Measurements from ENCODE around the gene CARS1.
A peak's percentile ranks its signal among the peaks of the same experiment; 100 is the strongest.

CARS1 gene

DNA sequence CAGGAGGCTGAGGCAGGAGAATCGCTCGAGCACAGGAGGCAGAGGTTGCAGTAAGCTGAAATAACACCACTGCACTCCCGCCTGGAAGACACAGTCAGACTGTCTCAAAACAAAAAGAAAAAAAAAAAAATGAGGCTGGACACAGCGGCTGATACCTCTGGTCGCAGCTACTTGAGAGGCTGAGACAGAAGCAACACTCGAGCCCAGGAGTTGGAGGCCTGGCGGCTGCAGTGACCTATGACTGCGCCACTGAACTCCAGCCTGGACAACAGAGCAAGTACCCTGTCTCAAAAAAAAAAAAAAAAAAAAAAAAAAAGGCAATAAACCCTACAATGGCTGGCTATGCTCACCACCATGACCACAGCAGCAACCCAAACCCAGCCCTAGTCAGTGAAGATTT, 76.1 kb downstream of the CARS1 start:
- H3K27me3 Mint-ChIP-seq, result no peaks in the 10 kb centered on the region
- peaks cover 24 to 28% of the 10 kb centered on the region in 2 donors for H3K36me3 Mint-ChIP-seq
- H3K27ac Mint-ChIP-seq, result no peak overlapping the region
- no peak for DNase-seq
- no peak for ATAC-seq (replicated peaks)
- H3K9me3 Mint-ChIP-seq, result no peaks in the 10 kb centered on the region
- H3K4me3 Mint-ChIP-seq, result no peak overlapping the region
- H3K4me1 Mint-ChIP-seq, result peaks cover 25 to 44% of the 10 kb centered on the region in 2 donors

- Mint-ChIP-seq H3K9me3 (no peaks in the 10 kb centered on the region), H3K36me3 (peaks cover 24 to 31% of the 10 kb centered on the region in 2 donors), H3K4me1 (peaks cover 23 to 44% of the 10 kb centered on the region in 2 donors), H3K4me3 (no peak overlapping the region), H3K27ac (no peak overlapping the region), H3K27me3 (no peaks in the 10 kb centered on the region)
- DNase-seq (no peak), ATAC-seq (replicated peaks) (no peak)
These were observed 76.9 kb downstream of the CARS1 start for GRCh38 chr11:2980168-2980840.

DNA sequence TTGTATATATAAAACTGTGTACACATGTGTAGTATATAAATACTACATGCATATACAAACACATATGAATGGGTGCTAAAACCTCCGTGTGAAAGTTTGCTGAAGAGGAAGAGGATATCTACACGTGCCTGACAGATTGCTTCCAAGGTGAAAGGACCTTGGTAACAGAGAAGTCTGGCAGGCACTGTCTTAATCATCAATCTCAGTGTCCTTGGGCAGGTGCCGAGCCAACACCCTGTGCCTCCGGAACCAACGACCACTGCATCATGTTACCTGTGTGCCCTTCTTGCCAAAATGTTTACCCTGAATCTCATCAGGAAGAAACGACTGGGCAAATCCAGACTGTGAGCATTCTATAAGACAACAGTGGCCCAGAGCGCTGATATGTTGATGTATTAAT, 80.1 kb downstream of the CARS1 start:
- peaks cover 29 to 41% of the 10 kb centered on the region in 2 donors for H3K36me3 Mint-ChIP-seq
- no peaks in the 10 kb centered on the region for H3K27me3 Mint-ChIP-seq
- no peaks in the 10 kb centered on the region for H3K9me3 Mint-ChIP-seq
- no peak for ATAC-seq (replicated peaks)
- H3K27ac Mint-ChIP-seq, result no peak overlapping the region
- no peak for DNase-seq
- H3K4me1 Mint-ChIP-seq, result peaks cover 12 to 25% of the 10 kb centered on the region in 2 donors
- no peak overlapping the region for H3K4me3 Mint-ChIP-seq

DNA sequence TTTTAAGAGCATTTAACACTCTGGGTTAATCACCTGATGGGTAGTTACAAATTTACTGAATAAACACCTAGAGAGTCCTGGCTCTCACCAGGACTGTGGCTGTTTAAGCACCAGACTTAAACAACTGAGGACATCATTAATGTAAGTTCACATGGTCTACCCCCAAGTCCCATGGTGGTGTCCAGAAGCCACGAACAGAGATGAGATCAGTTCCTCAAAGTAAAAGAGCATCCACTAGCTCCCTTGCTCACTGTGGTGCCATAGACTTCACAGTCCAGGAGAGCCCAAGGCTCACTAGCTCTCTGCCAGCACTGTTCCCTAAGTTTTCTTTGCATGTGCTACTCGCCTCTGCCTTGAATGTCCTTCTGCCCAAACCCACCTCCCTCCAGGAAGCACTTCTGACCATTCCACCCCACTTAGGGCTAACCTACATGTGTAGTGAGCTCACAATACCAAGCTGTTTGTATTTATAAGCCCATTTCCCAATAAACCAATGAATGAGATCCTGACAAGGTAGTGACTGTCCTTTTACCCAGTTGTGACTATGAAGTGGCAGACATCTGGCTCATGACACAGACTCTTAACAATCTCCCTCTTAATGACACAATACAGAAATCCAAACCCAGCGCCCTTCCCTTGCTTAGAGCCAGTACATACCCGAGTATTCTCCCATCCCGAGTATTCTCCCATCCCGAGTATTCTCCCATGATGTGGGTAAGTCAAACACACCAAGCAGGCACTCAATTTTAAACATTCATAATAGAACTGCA, 80.7 kb downstream of the CARS1 start:
- DNase-seq (no peak), ATAC-seq (replicated peaks) (peak; percentile 60 to 84)
- Mint-ChIP-seq H3K36me3 (peaks cover 27 to 37% of the 10 kb centered on the region in 2 donors), H3K9me3 (no peaks in the 10 kb centered on the region), H3K4me3 (no peak overlapping the region), H3K4me1 (peaks cover 10 to 19% of the 10 kb centered on the region in 2 donors), H3K27me3 (no peaks in the 10 kb centered on the region), H3K27ac (peak overlapping the region; percentile 42)

DNA sequence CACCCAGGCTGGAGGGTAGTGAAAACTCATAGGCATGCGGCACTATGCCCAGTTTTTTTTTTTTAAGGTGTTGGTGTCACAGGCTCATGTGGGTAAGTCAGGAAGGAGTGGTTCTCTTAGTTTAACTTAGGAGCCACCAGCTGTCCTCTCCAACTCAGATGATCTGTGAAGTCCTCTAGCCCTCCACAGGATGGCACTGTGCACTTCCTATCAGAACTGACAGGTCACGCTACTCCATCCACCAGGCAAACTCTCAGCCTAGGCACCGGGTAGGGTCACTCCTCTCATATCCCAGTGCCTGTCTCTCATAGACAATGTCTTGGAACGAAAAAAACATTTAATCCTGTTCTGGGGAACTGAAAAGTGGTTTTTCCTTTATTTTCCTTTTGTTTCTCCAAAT, 81.6 kb downstream of the CARS1 start:
- peak; percentile 79 to 87 for ATAC-seq (replicated peaks)
- H3K9me3 Mint-ChIP-seq, result no peaks in the 10 kb centered on the region
- no peak for DNase-seq
- H3K27ac Mint-ChIP-seq, result no peak overlapping the region
- H3K27me3 Mint-ChIP-seq, result no peaks in the 10 kb centered on the region
- H3K4me3 Mint-ChIP-seq, result no peak overlapping the region
- peaks cover 10 to 19% of the 10 kb centered on the region in 2 donors for H3K4me1 Mint-ChIP-seq
- H3K36me3 Mint-ChIP-seq, result peaks cover 30 to 43% of the 10 kb centered on the region in 2 donors

DNA sequence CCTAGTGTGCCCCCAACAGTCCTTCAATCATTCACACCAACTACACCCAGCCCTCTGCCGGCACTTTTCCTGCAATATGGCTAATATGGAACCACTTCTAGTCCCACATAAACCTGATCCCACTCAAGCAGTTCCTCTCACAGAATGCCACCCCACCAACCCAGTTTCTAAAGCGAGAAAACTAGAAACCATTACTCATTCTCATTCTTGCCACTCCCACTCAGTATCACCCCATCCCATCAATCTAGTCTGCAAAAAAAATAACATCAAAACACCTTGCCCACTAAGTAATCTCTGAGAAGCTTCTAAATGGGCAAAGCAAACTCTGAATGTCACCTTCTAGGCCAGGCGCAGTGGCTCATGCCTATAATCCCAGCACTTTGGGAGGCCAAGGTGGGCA, 83.0 kb downstream of the CARS1 start:
- Mint-ChIP-seq H3K36me3 (peaks cover 40 to 55% of the 10 kb centered on the region in 2 donors), H3K4me3 (no peak overlapping the region), H3K27ac (no peak overlapping the region), H3K9me3 (no peaks in the 10 kb centered on the region), H3K27me3 (no peaks in the 10 kb centered on the region), H3K4me1 (peaks cover 10 to 19% of the 10 kb centered on the region in 2 donors)
- ATAC-seq (replicated peaks) (no peak), DNase-seq (no peak)

DNA sequence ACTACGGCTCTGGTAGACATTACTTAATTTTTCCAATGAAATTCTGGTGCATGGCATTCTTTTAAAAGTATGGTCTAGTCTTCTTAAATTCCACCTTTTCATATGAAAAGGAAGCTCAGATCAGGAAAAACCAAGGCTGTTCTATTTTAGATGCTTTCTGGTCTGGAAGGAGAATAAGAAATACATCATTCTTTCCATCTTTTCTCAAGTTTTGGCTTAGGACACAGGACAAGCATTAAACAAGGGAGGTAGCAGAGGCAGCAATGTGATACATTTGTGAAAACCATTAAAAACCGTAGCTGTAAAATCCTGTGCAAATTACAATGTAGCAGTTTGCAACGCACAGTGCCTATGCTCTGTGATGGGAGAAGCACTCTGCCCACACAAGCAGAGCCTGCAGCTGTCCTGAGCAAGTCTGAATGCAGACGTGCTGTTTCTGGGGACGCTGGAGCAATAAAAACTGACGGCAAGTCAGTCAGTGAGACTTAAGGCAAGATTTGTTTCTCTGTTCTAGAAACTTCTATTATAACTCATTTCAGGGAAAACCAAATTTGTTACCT, 88.8 kb downstream of the CARS1 start:
- DNase-seq, result no peak
- H3K36me3 Mint-ChIP-seq, result peaks cover 42 to 69% of the 10 kb centered on the region in 2 donors
- no peaks in the 10 kb centered on the region for H3K9me3 Mint-ChIP-seq
- peaks cover 4 to 15% of the 10 kb centered on the region in 2 donors for H3K4me1 Mint-ChIP-seq
- no peak for ATAC-seq (replicated peaks)
- no peaks in the 10 kb centered on the region for H3K27me3 Mint-ChIP-seq
- no peak overlapping the region for H3K27ac Mint-ChIP-seq
- H3K4me3 Mint-ChIP-seq, result no peak overlapping the region

- peak overlapping the region; percentile 78 for H3K27ac Mint-ChIP-seq
- ATAC-seq (replicated peaks) (no peak), DNase-seq (no peak)
- H3K36me3 Mint-ChIP-seq, result peaks cover 60 to 82% of the 10 kb centered on the region in 2 donors
- no peaks in the 10 kb centered on the region for H3K9me3 Mint-ChIP-seq
- H3K27me3 Mint-ChIP-seq, result no peaks in the 10 kb centered on the region
- H3K4me1 Mint-ChIP-seq, result peaks cover 22 to 43% of the 10 kb centered on the region in 2 donors
- H3K4me3 Mint-ChIP-seq, result no peak overlapping the region
These were observed 92.4 kb downstream of the CARS1 start for GRCh38 chr11:2964782-2965181.

DNA sequence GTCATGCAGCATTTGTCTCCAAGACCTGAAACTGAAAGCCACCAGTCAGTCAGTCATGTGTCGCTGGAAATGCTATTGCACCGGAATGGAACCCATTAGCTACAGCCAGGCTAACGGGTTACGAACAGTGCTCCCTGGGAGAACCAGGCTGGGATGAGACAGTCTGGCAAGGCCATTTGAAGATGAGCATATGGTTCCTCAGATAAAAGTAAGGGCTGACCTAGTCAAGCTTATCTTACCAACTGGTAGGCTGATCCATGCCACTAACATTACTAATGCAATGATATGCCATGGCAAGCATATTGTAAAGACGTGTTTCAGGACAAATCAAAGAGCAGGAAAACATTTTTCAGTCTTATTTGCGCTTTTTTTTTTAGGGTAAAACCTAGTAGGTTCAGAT, 93.5 kb downstream of the CARS1 start:
- no peaks in the 10 kb centered on the region for H3K27me3 Mint-ChIP-seq
- H3K4me1 Mint-ChIP-seq, result peaks cover 22 to 43% of the 10 kb centered on the region in 2 donors

GRCh38 chr11:2963112-2963754, 94.0 kb downstream of the CARS1 start:
- H3K27ac Mint-ChIP-seq, result peak overlapping the region; percentile 65
- no peaks in the 10 kb centered on the region for H3K9me3 Mint-ChIP-seq
- H3K36me3 Mint-ChIP-seq, result peaks cover 57 to 75% of the 10 kb centered on the region in 2 donors
- no peak for DNase-seq
- no peak for ATAC-seq (replicated peaks)
- no peaks in the 10 kb centered on the region for H3K27me3 Mint-ChIP-seq
- peaks cover 22 to 43% of the 10 kb centered on the region in 2 donors for H3K4me1 Mint-ChIP-seq
- H3K4me3 Mint-ChIP-seq, result no peak overlapping the region

More for the DNA sequence above, 93.5 kb downstream of the CARS1 start:
- DNase-seq, result no peak
- H3K27ac Mint-ChIP-seq, result peak overlapping the region; percentile 65
- no peaks in the 10 kb centered on the region for H3K9me3 Mint-ChIP-seq
- H3K4me3 Mint-ChIP-seq, result no peak overlapping the region
- no peak for ATAC-seq (replicated peaks)
- peaks cover 55 to 77% of the 10 kb centered on the region in 2 donors for H3K36me3 Mint-ChIP-seq

DNA sequence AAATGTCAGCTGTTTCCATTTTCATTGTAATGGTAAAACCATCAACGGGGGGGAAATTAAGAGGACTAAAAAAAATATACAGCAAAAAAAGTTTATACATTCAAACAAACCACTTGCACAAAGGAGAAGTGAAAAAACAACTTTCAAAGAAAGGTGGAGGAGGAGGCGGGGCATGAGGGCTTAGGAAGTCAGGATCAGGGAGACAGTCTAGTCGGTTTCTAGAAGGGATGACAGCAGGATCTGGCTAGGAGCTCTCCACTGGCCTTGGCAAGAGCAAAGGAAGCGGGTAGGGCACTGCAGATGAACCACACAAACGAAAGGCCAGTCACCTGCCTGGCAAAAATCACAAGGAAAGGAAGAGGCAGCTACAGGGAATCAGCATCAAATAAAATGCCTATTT, 96.1 kb downstream of the CARS1 start:
- ATAC-seq (replicated peaks) (peak in 1 of 2 donors; percentile 14), DNase-seq (no peak)
- peaks cover 55 to 68% of the 10 kb centered on the region in 2 donors for H3K36me3 Mint-ChIP-seq
- H3K4me3 Mint-ChIP-seq, result no peak overlapping the region
- no peaks in the 10 kb centered on the region for H3K9me3 Mint-ChIP-seq
- H3K27ac Mint-ChIP-seq, result no peak overlapping the region
- no peaks in the 10 kb centered on the region for H3K27me3 Mint-ChIP-seq
- H3K4me1 Mint-ChIP-seq, result peaks cover 22 to 36% of the 10 kb centered on the region in 2 donors

DNA sequence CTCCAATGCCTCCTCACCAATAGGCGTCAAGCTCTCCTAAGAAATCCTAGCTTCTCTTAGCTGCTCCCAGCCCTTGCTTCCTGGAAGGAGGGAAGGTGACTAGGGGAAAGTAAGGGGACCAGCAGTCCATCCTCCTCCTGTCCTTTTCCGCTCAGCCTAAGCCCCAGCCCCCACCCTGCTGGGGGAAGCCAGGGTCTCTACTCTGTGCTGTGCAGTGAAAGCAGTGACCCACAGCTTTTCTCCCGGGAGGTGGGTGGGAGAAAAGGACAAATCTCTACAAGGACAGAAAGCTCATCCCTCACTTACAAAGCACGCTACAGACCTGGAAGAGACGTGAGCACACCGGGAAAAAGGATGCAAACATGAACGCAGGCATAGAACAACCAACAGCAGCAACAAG, 97.1 kb downstream of the CARS1 start:
- no peak for DNase-seq
- ATAC-seq (replicated peaks), result no peak
- H3K27me3 Mint-ChIP-seq, result no peaks in the 10 kb centered on the region
- H3K9me3 Mint-ChIP-seq, result no peaks in the 10 kb centered on the region
- peaks cover 22 to 32% of the 10 kb centered on the region in 2 donors for H3K4me1 Mint-ChIP-seq
- H3K36me3 Mint-ChIP-seq, result peaks cover 59 to 73% of the 10 kb centered on the region in 2 donors
- H3K4me3 Mint-ChIP-seq, result no peak overlapping the region
- H3K27ac Mint-ChIP-seq, result no peak overlapping the region

GRCh38 chr11:2958251-2958650, 99.0 kb downstream of the CARS1 start:
- no peaks in the 10 kb centered on the region for H3K27me3 Mint-ChIP-seq
- no peak for ATAC-seq (replicated peaks)
- no peak overlapping the region for H3K27ac Mint-ChIP-seq
- H3K4me1 Mint-ChIP-seq, result peaks cover 16 to 26% of the 10 kb centered on the region in 2 donors
- no peak overlapping the region for H3K4me3 Mint-ChIP-seq
- H3K36me3 Mint-ChIP-seq, result peaks cover 64 to 68% of the 10 kb centered on the region in 2 donors
- no peak for DNase-seq
- H3K9me3 Mint-ChIP-seq, result no peaks in the 10 kb centered on the region

DNA sequence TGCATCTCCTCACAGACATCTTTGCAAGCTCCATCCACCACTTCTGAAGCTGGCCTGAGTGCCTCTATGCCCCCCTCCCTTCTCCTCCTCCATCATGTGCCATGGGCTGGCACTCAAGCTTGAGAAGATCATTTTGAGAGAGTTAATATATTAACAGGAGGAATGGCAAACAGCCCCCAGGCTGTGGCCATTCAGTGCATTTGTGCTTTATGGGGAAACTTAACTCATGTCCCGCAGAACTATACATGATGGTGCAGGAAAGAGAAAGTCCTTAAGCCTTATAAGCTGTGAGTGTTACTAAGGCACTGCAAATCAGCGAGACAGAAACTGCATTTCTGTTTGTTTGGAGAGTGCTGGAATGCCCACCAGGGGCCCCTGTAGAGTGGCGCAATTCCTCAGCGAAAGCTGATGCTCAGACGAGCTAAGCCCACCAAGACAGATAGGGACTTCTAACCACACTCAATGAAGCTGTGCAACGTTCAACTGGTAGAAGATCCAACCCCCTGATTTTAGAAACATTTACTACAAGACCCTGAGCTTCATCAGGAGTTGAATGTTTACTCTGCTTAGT, 101.2 kb downstream of the CARS1 start:
- H3K4me1 Mint-ChIP-seq, result peaks cover 4 to 7% of the 10 kb centered on the region in 2 donors
- H3K9me3 Mint-ChIP-seq, result no peaks in the 10 kb centered on the region
- no peaks in the 10 kb centered on the region for H3K27me3 Mint-ChIP-seq
- no peak overlapping the region for H3K27ac Mint-ChIP-seq
- ATAC-seq (replicated peaks) (no peak), DNase-seq (no peak)
- no peak overlapping the region for H3K4me3 Mint-ChIP-seq
- H3K36me3 Mint-ChIP-seq, result peaks cover 53 to 62% of the 10 kb centered on the region in 2 donors
